Measurements from ENCODE around the gene MAP2.

- TF ChIP-seq CTCF (IDR thresholded peaks at IDR 0.05) (no peak), POLR2A (IDR thresholded peaks at IDR 0.05) (no peak), POLR2AphosphoS5 (IDR thresholded peaks at IDR 0.05) (no peak)
Measured at GRCh38 chr2:209761566-209761965, 337.7 kb downstream of the MAP2 start.
